Measurements from ENCODE around the gene IMPDH1.

DNA sequence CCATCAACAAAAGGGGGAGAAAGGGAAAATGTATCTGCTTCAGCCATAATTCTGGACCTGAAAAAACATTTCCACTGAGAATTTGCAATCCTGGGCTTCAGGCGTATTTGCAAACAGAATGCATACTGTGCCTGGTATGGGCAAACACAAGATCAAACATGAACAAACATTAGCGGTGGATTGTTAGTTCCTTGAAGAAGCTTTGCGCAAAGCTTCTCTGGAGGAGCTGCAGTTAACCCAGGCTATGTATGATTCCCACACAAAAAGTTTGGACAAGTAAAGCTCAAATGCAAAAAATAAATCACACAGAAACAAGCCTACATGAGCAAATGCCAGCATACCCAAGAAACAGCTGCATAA, 25.5 kb upstream of the IMPDH1 start:
- TF ChIP-seq, protein P1, sequence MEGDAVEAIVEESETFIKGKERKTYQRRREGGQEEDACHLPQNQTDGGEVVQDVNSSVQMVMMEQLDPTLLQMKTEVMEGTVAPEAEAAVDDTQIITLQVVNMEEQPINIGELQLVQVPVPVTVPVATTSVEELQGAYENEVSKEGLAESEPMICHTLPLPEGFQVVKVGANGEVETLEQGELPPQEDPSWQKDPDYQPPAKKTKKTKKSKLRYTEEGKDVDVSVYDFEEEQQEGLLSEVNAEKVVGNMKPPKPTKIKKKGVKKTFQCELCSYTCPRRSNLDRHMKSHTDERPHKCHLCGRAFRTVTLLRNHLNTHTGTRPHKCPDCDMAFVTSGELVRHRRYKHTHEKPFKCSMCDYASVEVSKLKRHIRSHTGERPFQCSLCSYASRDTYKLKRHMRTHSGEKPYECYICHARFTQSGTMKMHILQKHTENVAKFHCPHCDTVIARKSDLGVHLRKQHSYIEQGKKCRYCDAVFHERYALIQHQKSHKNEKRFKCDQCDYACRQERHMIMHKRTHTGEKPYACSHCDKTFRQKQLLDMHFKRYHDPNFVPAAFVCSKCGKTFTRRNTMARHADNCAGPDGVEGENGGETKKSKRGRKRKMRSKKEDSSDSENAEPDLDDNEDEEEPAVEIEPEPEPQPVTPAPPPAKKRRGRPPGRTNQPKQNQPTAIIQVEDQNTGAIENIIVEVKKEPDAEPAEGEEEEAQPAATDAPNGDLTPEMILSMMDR (IDR thresholded peaks at IDR 0.05; ENCODE audit: poor library complexity) = no peak
- TF ChIP-seq EZH2 (IDR thresholded peaks at IDR 0.05; ENCODE audit: borderline replicate concordance) = no peak
